ENCODE measurements around the gene SLC45A3. TPM values are rescaled to one million over a fixed set of nuclear protein-coding genes. Genes with fewer than 3 reads are reported as not detected.

Gene SLC45A3
- total and polyA plus RNA-seq, 3 donors from 2014 or later: 4.5 to 8.9 (median 7.3) TPM

- Histone ChIP-seq H3K9me3 (no peaks in the 10 kb centered on the region), H3K27me3 (no peaks in the 10 kb centered on the region), H3K4me1 (peaks cover 13% of the 10 kb centered on the region), H3K4me3 (no peak overlapping the region), H3K27ac (no peak overlapping the region), H3K36me3 (ENCODE audit: low read depth, missing control alignments) (no peaks in the 10 kb centered on the region)
- WGBS, 2 donors: 45 to 51% methylated on average over 4 of the region's 4 CpGs
- TF ChIP-seq POLR2A (IDR thresholded peaks at IDR 0.05): no peak
- TF ChIP-seq CTCF (IDR thresholded peaks at IDR 0.05): no peak
- no peak for DNase-seq
- intact Hi-C loops (cut with DNase I; ENCODE audit: low total_unique reads): no loop called here
Observed at GRCh38 chr1:205709059-205709398, 28.7 kb upstream of the SLC45A3 start.

DNA sequence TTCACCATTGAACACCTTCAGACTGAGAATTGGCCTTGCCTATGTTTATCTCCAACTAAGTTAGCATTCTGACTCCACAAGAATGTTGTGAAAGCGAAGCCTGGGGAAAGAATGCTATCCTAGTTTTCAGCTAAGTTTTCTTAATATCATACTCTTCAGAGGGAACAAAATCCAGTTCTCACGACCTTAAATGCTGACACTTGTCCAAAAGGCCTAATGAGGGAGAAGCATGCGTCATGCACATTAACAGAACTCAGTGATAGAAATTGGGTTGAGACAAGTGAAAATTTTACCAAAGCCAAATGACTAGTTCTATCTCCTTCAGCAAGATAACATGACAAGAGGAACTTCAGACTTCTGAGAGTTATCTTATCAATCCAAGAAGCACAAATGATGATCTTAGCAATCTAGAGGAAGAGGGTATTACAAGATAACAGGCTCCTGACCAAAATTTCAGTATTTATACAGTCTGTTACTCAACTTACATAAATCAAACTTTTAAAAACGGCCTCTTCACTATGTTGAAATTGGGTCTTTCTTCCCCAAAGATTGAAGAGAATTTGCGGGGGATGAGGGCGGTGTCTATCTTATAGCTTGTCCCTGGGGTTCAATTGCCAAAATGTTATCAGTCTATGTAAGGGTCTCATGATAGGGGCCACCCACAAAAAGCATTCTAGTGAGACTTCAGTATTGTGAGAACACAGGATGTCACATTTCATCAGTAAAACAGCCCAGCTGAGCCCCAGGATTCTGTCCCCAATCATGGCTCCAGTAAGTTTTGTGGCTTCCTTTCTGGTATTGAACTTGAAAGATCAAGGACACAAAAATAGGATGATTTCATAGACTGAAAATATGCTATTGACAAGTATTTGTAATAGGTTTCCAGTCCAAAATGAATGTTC is 26.5 kb upstream of the SLC45A3 start:
- peaks cover 14% of the 10 kb centered on the region for H3K4me1 ChIP-seq
- no peak for TF ChIP-seq POLR2A (IDR thresholded peaks at IDR 0.05)
- no peak for TF ChIP-seq CTCF (IDR thresholded peaks at IDR 0.05)
- no peaks in the 10 kb centered on the region for H3K36me3 ChIP-seq (ENCODE audit: low read depth, missing control alignments)
- peak overlapping the region; percentile 0 to 16 for H3K27ac ChIP-seq
- DNase-seq: peak; percentile 31
- H3K9me3 ChIP-seq: no peaks in the 10 kb centered on the region
- intact Hi-C loops (cut with DNase I; ENCODE audit: low total_unique reads): no loop called here
- no peaks in the 10 kb centered on the region for H3K27me3 ChIP-seq
- WGBS, 2 donors: 64% methylated on average over 6 of the region's 6 CpGs
- H3K4me3 ChIP-seq: no peak overlapping the region

GRCh38 chr1:205704903-205705302 is 24.6 kb upstream of the SLC45A3 start:
- no peaks in the 10 kb centered on the region for H3K36me3 ChIP-seq (ENCODE audit: low read depth, missing control alignments)
- H3K9me3 ChIP-seq: no peaks in the 10 kb centered on the region
- no peak overlapping the region for H3K27ac ChIP-seq
- intact Hi-C loops (cut with DNase I; ENCODE audit: low total_unique reads): no loop called here
- H3K27me3 ChIP-seq: no peaks in the 10 kb centered on the region
- WGBS, 2 donors: 73 to 86% methylated on average over 2 of the region's 2 CpGs
- TF ChIP-seq CTCF (IDR thresholded peaks at IDR 0.05) (no peak), POLR2A (IDR thresholded peaks at IDR 0.05) (no peak)
- no peak for DNase-seq
- H3K4me1 ChIP-seq: peaks cover 14% of the 10 kb centered on the region
- no peak overlapping the region for H3K4me3 ChIP-seq

GRCh38 chr1:205703072-205703471 is 22.8 kb upstream of the SLC45A3 start:
- TF ChIP-seq CTCF (IDR thresholded peaks at IDR 0.05) (no peak), POLR2A (IDR thresholded peaks at IDR 0.05) (no peak)

GRCh38 chr1:205701891-205702290 is 21.6 kb upstream of the SLC45A3 start:
- no peaks in the 10 kb centered on the region for H3K9me3 ChIP-seq
- no peak for TF ChIP-seq CTCF (IDR thresholded peaks at IDR 0.05)
- no peak for TF ChIP-seq POLR2A (IDR thresholded peaks at IDR 0.05)
- no peak overlapping the region for H3K27ac ChIP-seq
- H3K36me3 ChIP-seq (ENCODE audit: low read depth, missing control alignments): no peaks in the 10 kb centered on the region
- intact Hi-C loops (cut with DNase I; ENCODE audit: low total_unique reads): no loop called here
- WGBS, 2 donors: 84 to 97% methylated on average over 4 of the region's 4 CpGs
- H3K4me3 ChIP-seq: no peak overlapping the region
- DNase-seq: no peak
- no peaks in the 10 kb centered on the region for H3K27me3 ChIP-seq
- H3K4me1 ChIP-seq: peaks cover 6% of the 10 kb centered on the region

More at GRCh38 chr1:205703072-205703471, 22.8 kb upstream of the SLC45A3 start:
- Histone ChIP-seq H3K36me3 (ENCODE audit: low read depth, missing control alignments) (no peaks in the 10 kb centered on the region), H3K9me3 (no peaks in the 10 kb centered on the region), H3K4me1 (peaks cover 14% of the 10 kb centered on the region), H3K4me3 (no peak overlapping the region), H3K27ac (no peak overlapping the region), H3K27me3 (no peaks in the 10 kb centered on the region)
- intact Hi-C loops (cut with DNase I; ENCODE audit: low total_unique reads): no loop called here
- DNase-seq: no peak
- 98 to 100% methylated on average over 1 of the region's 1 CpG for WGBS, 2 donors
